Naive thymus-derived CD4-positive, alpha-beta T cell (primary cell): ENCODE results near the gene NAA40. TPM values are rescaled to one million over a fixed set of nuclear protein-coding genes. Genes with fewer than 3 reads are reported as not detected.

Experiments used
- polyA plus RNA-seq, 2 donors: library from polyadenylated mRNA; unstranded; fragments of 300-500 nt; fragmentation: Illumina TruSeq; gene quantifications; one replicate each; pipeline ENCODE4 v1.2.3, GENCODE V29; 2021
- total RNA-seq, 6 experiments: library from RNA in 5 of 6; stranded (reverse) in 5 of 6; gene quantifications; 1 replicate in 5 of 6; 2 replicates in 1 of 6; pipeline ENCODE4 v1.2.3 and lab custom pipeline; 2021 to 2026

The NAA40 gene
- total and polyA plus RNA-seq, 7 experiments from 2014 or later = 5.1 to 39.8 (median 24.4) TPM

Other genes with a start within 250 kb of the NAA40 start
- 1 to 10 TPM; 2.1 to 3.6 (median 2.7) TPM for gene ZFTA, start 170.2 kb upstream of the NAA40 start, total RNA-seq
- under 1 TPM; 0.04 to 0.15 TPM for gene ZFTA, start 170.2 kb upstream of the NAA40 start, polyA plus RNA-seq
- 10 to 100 TPM in 2 of 5 experiments, 1 to 10 TPM in 3; 6.6 to 42.2 (median 9.3) TPM for gene SPINDOC, start 125.5 kb upstream of the NAA40 start, total RNA-seq
- gene SPINDOC, start 125.5 kb upstream of the NAA40 start, polyA plus RNA-seq = under 1 TPM; 0.22 to 0.53 TPM
- 10 to 100 TPM; 42.3 to 69.1 (median 56.8) TPM for gene MARK2, start 99.9 kb upstream of the NAA40 start, total RNA-seq
- 10 to 100 TPM; 29.4 to 64.5 TPM for gene MARK2, start 99.9 kb upstream of the NAA40 start, polyA plus RNA-seq
- gene RCOR2, start 21.8 kb upstream of the NAA40 start, total RNA-seq = under 1 TPM in 1 of 5 experiments, not detected in 4; 0.07 TPM
- gene RCOR2, start 21.8 kb upstream of the NAA40 start, polyA plus RNA-seq = not detected
- gene COX8A, start 35.6 kb downstream of the NAA40 start, total RNA-seq = 100 to 1,000 TPM in 4 of 5 experiments, 10 to 100 TPM in 1; 90.9 to 363 (median 105) TPM
- 100 to 1,000 TPM; 360 to 375 TPM for gene COX8A, start 35.6 kb downstream of the NAA40 start, polyA plus RNA-seq
- gene OTUB1, start 47.4 kb downstream of the NAA40 start, total RNA-seq = 10 to 100 TPM; 59.4 to 99.0 (median 72.5) TPM
- gene OTUB1, start 47.4 kb downstream of the NAA40 start, polyA plus RNA-seq = 100 to 1,000 TPM; 117 to 125 TPM
- not detected for gene FLRT1, start 96.9 kb downstream of the NAA40 start, total RNA-seq
- under 1 TPM; 0.05 to 0.12 TPM for gene FLRT1, start 96.9 kb downstream of the NAA40 start, polyA plus RNA-seq
- gene MACROD1, start 227.1 kb downstream of the NAA40 start, total RNA-seq = 10 to 100 TPM in 2 of 5 experiments, 1 to 10 TPM in 3; 5.4 to 12.4 (median 8.7) TPM
- gene MACROD1, start 227.1 kb downstream of the NAA40 start, polyA plus RNA-seq = 10 to 100 TPM in 1 of 2 donors, 1 to 10 TPM in 1; 9.7 to 16.2 TPM
- gene STIP1, start 247.2 kb downstream of the NAA40 start, total RNA-seq = 100 to 1,000 TPM in 1 of 5 experiments, 10 to 100 TPM in 4; 45.1 to 243 (median 88.8) TPM
- gene STIP1, start 247.2 kb downstream of the NAA40 start, polyA plus RNA-seq = 100 to 1,000 TPM in 1 of 2 donors, 10 to 100 TPM in 1; 56.6 to 123 TPM